HepG2 (cell line): ENCODE data around the gene CLEC14A. TPM values are rescaled to one million over a fixed set of nuclear protein-coding genes. Genes with fewer than 3 reads are reported as not detected.

Experiments used
- ATAC-seq: fragments of 200-7000 bp; cut with Tn5 transposase; 3 replicates; pipeline ENCODE4 v1.9.1; 2020; ENCODE audit warnings: mild to moderate bottlenecking, moderate library complexity
- BruUV-seq: library from RNA; stranded (reverse); fragments of 400-500 nt; replicated peaks from 2 replicates; lab custom pipeline; 2021; lab: Mats Ljungman, UMichigan
- CTCF ChIA-PET: fragments of 300-600 bp; formaldehyde crosslinking; extraction: SDS; loops from one replicate; lab custom pipeline; 2021; ENCODE audit warnings: low total read pairs, inconsistent platforms, low intra/inter-chr PET ratio; lab: Yijun Ruan, JAX
- POLR2A ChIA-PET: fragments of 350-600 bp; sonication (Branson Sonifier 250); formaldehyde crosslinking; loops from one replicate; lab custom pipeline; 2020; ENCODE audit warnings: antibody characterized with exemption, inconsistent platforms; lab: Yijun Ruan, JAX
- DNase-seq: peaks from one replicate; pipeline ENCODE4 v3.0.0-alpha.2; 2015; ENCODE audit warnings: low spot score
- FAIRE-seq: peaks from 3 replicates; lab custom pipeline; 2011; peaks lifted over from hg19 to GRCh38; lab: Jason Lieb, UNC
- H2AFZ ChIP-seq: one replicate; pipeline ENCODE4 v1.6.1; 2011; ENCODE audit warnings: low read length, inconsistent platforms
- H3K27ac ChIP-seq: fragments of 300-600 bp; 3 replicates; pipeline ENCODE4 v1.8.0; 2011; ENCODE audit warnings: mixed run types, mild to moderate bottlenecking, mixed read lengths, low read length, inconsistent platforms; ENCODE audit not compliant: insufficient read depth; ENCODE audit errors: extremely low read length
- H3K27me3 ChIP-seq, 2 experiments: fragments of 200-600 bp in 1 of 2; 2 replicates in 1 of 2; 3 replicates in 1 of 2; pipeline versions ENCODE4 v1.6.0 to v1.8.0; 2011; ENCODE audit warnings: low read length in 2 of 2, mild to moderate bottlenecking in 2 of 2, moderate library complexity in 2 of 2, inconsistent platforms in 1 of 2; ENCODE audit not compliant: insufficient read depth in 2 of 2, control insufficient read depth in 1 of 2
- H3K36me3 ChIP-seq, 2 experiments: fragments of 200-600 bp in 1 of 2; replicated peaks in 1 of 2; 2 replicates in 1 of 2; 3 replicates in 1 of 2; pipeline versions ENCODE4 v1.5.1 to v1.8.0; 2011; ENCODE audit warnings: low read length in 2 of 2, inconsistent platforms in 1 of 2; ENCODE audit not compliant: insufficient read depth in 2 of 2, control insufficient read depth in 1 of 2
- H3K4me1 ChIP-seq: 2 replicates; pipeline ENCODE4 v1.5.1; 2012; ENCODE audit warnings: low read length, inconsistent platforms; ENCODE audit not compliant: insufficient read depth
- H3K4me2 ChIP-seq: 2 replicates; pipeline ENCODE4 v1.6.0; 2011; ENCODE audit warnings: low read depth, low read length, inconsistent platforms
- H3K4me3 ChIP-seq, 3 experiments: fragments of 200-600 bp in 1 of 3; sonication (generic), shearing (Covaris generic) in 1 of 3; replicated peaks in 1 of 3; 2 replicates each; pipeline ENCODE4 v1.5.1; 2011 to 2016; ENCODE audit warnings: low read length in 3 of 3, inconsistent platforms in 2 of 3, low read depth in 2 of 3, mild to moderate bottlenecking in 2 of 3, control low read depth in 1 of 3, mixed read lengths in 1 of 3; ENCODE audit not compliant: insufficient read depth in 1 of 3
- H3K79me2 ChIP-seq: one replicate; pipeline ENCODE4 v1.6.1; 2011; ENCODE audit warnings: low read length, inconsistent platforms; ENCODE audit not compliant: insufficient read depth
- H3K9ac ChIP-seq: 2 replicates; pipeline ENCODE4 v1.6.0; 2011; ENCODE audit warnings: mild to moderate bottlenecking, low read depth, low read length, inconsistent platforms; ENCODE audit not compliant: insufficient read depth
- H3K9me3 ChIP-seq: 2 replicates; pipeline ENCODE4 v1.5.1; 2012; ENCODE audit warnings: mild to moderate bottlenecking, low read length
- H4K20me1 ChIP-seq: 2 replicates; pipeline ENCODE4 v1.6.0; 2011; ENCODE audit warnings: inconsistent platforms, mild to moderate bottlenecking, low read length, moderate library complexity; ENCODE audit not compliant: insufficient read depth
- CBX5 ChIP-seq: sonication (generic); formaldehyde crosslinking; IDR thresholded peaks from 2 replicates; pipeline ENCODE4 v1.4.0; 2020; ENCODE audit warnings: missing genetic modification reagents, borderline replicate concordance
- GLI4 ChIP-seq: sonication (generic); formaldehyde crosslinking; IDR thresholded peaks from 2 replicates; pipeline ENCODE4 v1.5.1; 2020; ENCODE audit warnings: missing genetic modification reagents, mild to moderate bottlenecking, moderate library complexity, borderline replicate concordance
- ISX ChIP-seq: sonication (generic); formaldehyde crosslinking; conservative IDR thresholded peaks from 2 replicates; pipeline ENCODE4 v1.5.0; 2020; ENCODE audit warnings: missing genetic modification reagents
- KAT7 ChIP-seq: IDR thresholded peaks from 2 replicates; pipeline ENCODE4 v1.6.1; 2018; ENCODE audit warnings: borderline replicate concordance, missing compliant biosample characterization
- MIXL1 ChIP-seq: IDR thresholded peaks from 2 replicates; pipeline ENCODE4 v1.6.1; 2016
- MXD4 ChIP-seq: IDR thresholded peaks from 2 replicates; pipeline ENCODE4 v1.6.1; 2016; ENCODE audit warnings: mild to moderate bottlenecking, missing biosample characterization, missing genetic modification reagents
- NONO ChIP-seq, 2 experiments: fragments of 450-650 bp in 1 of 2; sonication (generic) in 1 of 2; formaldehyde crosslinking in 1 of 2; IDR thresholded peaks in 1 of 2; conservative IDR thresholded peaks in 1 of 2; 2 replicates each; pipeline versions ENCODE4 v1.6.1 to v1.8.0; 2017 to 2022; ENCODE audit warnings: mild to moderate bottlenecking in 1 of 2, missing genetic modification reagents in 1 of 2, moderate library complexity in 1 of 2
- PRMT3 ChIP-seq: sonication (generic); formaldehyde crosslinking; IDR thresholded peaks from 2 replicates; pipeline ENCODE4 v1.8.1; 2022; ENCODE audit warnings: low read depth, mild to moderate bottlenecking, moderate library complexity, missing genetic modification reagents, borderline replicate concordance
- TMF1 ChIP-seq: sonication (generic); formaldehyde crosslinking; IDR thresholded peaks from 2 replicates; pipeline ENCODE4 v1.8.1; 2022; ENCODE audit warnings: low read depth, missing genetic modification reagents
- ZNF12 ChIP-seq: sonication (generic); formaldehyde crosslinking; IDR thresholded peaks from 2 replicates; pipeline ENCODE4 v1.5.0; 2020; ENCODE audit warnings: missing genetic modification reagents
- ZNF282 ChIP-seq: fragments of 450-650 bp; IDR thresholded peaks from 2 replicates; pipeline ENCODE4 v1.6.1; 2018; ENCODE audit not compliant: partially characterized antibody
- ZNF567 ChIP-seq: sonication (generic); formaldehyde crosslinking; IDR thresholded peaks from 2 replicates; pipeline ENCODE4 v1.8.1; 2023; ENCODE audit warnings: mild to moderate bottlenecking, missing genetic modification reagents, borderline replicate concordance
- WGBS: methylation state at CpG from one replicate; pipeline ENCODE4 v1.1.6; 2017; ENCODE audit warnings: low lambda C conversion rate; 5-methylcytosine and 5-hydroxymethylcytosine counted together
- in situ Hi-C: cut with HindIII; loops from 2 replicates; pipeline ENCODE4 v1.10.0; 2017; ENCODE audit warnings: low pct_unique_long_range_greater_than_20kb; ENCODE audit not compliant: extremely low pct_ligation_motif_present
- intact Hi-C: fragments of 100-400 bp; cut with micrococcal nuclease; formaldehyde crosslinking; loops from one replicate; pipeline ENCODE4 v1.10.0; 2022; ENCODE audit not compliant: unreplicated experiment
- polyA plus RNA-seq, 8 experiments: library from polyadenylated mRNA; depleted of rRNA in 3 of 8; stranded (reverse) in 7 of 8; unstranded in 1 of 8; fragments of >200 nt; fragmentation: Illumina TruSeq in 4 of 8; extraction: Trizol in 4 of 8; gene quantifications; 2 replicates each; pipeline versions ENCODE4 v1.2.1 to v1.2.3, GENCODE V29; 2011 to 2016; ENCODE audit warnings: low read depth in 4 of 8, missing spikeins in 1 of 8, mixed read lengths in 1 of 8; ENCODE audit not compliant: insufficient read depth in 1 of 8
- total RNA-seq, 5 experiments: library from RNA; depleted of rRNA; stranded (reverse); fragments of >200 nt; fragmentation: Illumina TruSeq; extraction: Trizol; gene quantifications; 2 replicates each; pipeline ENCODE4 v1.2.3, GENCODE V29; 2016; ENCODE audit warnings: low read depth in 1 of 5
- TF ChIP-seq, protein P1 (sequence below): sonication (generic); formaldehyde crosslinking; IDR thresholded peaks from 2 replicates; pipeline ENCODE4 v1.4.0; 2020; ENCODE audit warnings: low read depth, missing genetic modification reagents
- TF ChIP-seq, protein P2 (sequence below): sonication (generic); formaldehyde crosslinking; IDR thresholded peaks from 2 replicates; pipeline ENCODE4 v1.4.0; 2020; ENCODE audit warnings: missing genetic modification reagents; ENCODE audit errors: not compliant biosample characterization

Gene CLEC14A
- total and polyA plus RNA-seq, 2 of the 13 experiments (the other 11 are each of a cell fraction or from before 2014, with no cell fraction given), result not detected

DNA sequence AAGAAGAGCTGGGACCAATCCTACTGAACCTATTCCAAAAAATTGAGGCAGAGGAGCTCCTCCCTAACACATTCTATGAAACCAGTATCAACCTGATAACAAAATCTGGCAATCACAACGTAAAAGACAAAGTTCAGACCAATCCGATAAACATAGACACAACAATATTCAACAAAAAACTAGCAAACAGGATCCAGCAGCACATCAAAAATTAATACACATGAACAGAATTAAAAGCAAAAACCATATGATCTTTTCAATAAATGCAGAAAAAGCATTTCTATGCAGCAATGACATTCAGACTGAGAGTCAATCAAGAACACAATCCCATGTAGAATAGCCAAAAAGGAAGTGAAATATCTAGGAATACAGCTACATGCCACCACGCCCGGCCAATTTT is 7.0 kb upstream of the CLEC14A start:
- H3K4me3 ChIP-seq, result no peak overlapping the region
- no peaks in the 10 kb centered on the region for H3K27me3 ChIP-seq
- intact Hi-C loops, result no loop called here
- no peaks in the 10 kb centered on the region for H3K36me3 ChIP-seq
- POLR2A ChIA-PET, result no interaction called here
- no peak overlapping the region for H2AFZ ChIP-seq
- no peaks in the 10 kb centered on the region for H3K9me3 ChIP-seq
- no peaks in the 10 kb centered on the region for H3K79me2 ChIP-seq
- H4K20me1 ChIP-seq, result no peaks in the 10 kb centered on the region
- in situ Hi-C loops, result no loop called here
- H3K4me2 ChIP-seq, result no peak overlapping the region
- no peak for DNase-seq
- no peak overlapping the region for H3K9ac ChIP-seq
- no peak for TF ChIP-seq TMF1 (CRISPR knock-in tag)
- TF ChIP-seq, protein P1, sequence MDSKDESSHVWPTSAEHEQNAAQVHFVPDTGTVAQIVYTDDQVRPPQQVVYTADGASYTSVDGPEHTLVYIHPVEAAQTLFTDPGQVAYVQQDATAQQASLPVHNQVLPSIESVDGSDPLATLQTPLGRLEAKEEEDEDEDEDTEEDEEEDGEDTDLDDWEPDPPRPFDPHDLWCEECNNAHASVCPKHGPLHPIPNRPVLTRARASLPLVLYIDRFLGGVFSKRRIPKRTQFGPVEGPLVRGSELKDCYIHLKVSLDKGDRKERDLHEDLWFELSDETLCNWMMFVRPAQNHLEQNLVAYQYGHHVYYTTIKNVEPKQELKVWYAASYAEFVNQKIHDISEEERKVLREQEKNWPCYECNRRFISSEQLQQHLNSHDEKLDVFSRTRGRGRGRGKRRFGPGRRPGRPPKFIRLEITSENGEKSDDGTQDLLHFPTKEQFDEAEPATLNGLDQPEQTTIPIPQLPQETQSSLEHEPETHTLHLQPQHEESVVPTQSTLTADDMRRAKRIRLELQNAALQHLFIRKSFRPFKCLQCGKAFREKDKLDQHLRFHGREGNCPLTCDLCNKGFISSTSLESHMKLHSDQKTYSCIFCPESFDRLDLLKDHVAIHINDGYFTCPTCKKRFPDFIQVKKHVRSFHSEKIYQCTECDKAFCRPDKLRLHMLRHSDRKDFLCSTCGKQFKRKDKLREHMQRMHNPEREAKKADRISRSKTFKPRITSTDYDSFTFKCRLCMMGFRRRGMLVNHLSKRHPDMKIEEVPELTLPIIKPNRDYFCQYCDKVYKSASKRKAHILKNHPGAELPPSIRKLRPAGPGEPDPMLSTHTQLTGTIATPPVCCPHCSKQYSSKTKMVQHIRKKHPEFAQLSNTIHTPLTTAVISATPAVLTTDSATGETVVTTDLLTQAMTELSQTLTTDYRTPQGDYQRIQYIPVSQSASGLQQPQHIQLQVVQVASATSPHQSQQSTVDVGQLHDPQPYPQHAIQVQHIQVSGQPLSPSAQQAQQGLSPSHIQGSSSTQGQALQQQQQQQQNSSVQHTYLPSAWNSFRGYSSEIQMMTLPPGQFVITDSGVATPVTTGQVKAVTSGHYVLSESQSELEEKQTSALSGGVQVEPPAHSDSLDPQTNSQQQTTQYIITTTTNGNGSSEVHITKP (CRISPR knock-in tag), result no peak
- 0 out of 2 replicates have a peak, but pooled peaks have one; percentile 51 for TF ChIP-seq NONO (IDR thresholded peaks at IDR 0.05)
- TF ChIP-seq NONO (CRISPR knock-in tag; conservative IDR thresholded peaks at IDR 0.05), result no peak
- TF ChIP-seq ZNF282, result peak; percentile 63
- TF ChIP-seq CBX5, result no peak
- no peak for TF ChIP-seq MXD4 (CRISPR knock-in tag)
- TF ChIP-seq PRMT3 (CRISPR knock-in tag), result no peak
- TF ChIP-seq ZNF12 (CRISPR knock-in tag), result no peak
- TF ChIP-seq, protein P2, sequence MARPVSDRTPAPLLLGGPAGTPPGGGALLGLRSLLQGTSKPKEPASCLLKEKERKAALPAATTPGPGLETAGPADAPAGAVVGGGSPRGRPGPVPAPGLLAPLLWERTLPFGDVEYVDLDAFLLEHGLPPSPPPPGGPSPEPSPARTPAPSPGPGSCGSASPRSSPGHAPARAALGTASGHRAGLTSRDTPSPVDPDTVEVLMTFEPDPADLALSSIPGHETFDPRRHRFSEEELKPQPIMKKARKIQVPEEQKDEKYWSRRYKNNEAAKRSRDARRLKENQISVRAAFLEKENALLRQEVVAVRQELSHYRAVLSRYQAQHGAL, result no peak
- no peak for TF ChIP-seq ISX (CRISPR knock-in tag)
- TF ChIP-seq MIXL1 (CRISPR knock-in tag), result no peak
- no peak for TF ChIP-seq ZNF567
- TF ChIP-seq GLI4 (CRISPR knock-in tag), result no peak
- TF ChIP-seq KAT7 (CRISPR knock-in tag), result no peak
- CTCF ChIA-PET, result no interaction called here
- no TSS peak for BruUV-seq
- no peak for ATAC-seq
- FAIRE-seq, result no peak
- no peaks in the 10 kb centered on the region for H3K4me1 ChIP-seq
- no peak overlapping the region for H3K27ac ChIP-seq
- 30% methylated on average over 4 of the region's 4 CpGs for WGBS
